GM12873 (cell line): ENCODE results near the gene PRICKLE4.

Experiments used
- CTCF ChIP-seq: IDR thresholded peaks from 2 replicates; pipeline ENCODE4 v1.5.1; 2012; ENCODE audit warnings: low read depth, mild to moderate bottlenecking, moderate library complexity, low read length, control low read depth; ENCODE audit not compliant: insufficient read depth; ENCODE audit errors: missing control alignments

Gene PRICKLE4

DNA sequence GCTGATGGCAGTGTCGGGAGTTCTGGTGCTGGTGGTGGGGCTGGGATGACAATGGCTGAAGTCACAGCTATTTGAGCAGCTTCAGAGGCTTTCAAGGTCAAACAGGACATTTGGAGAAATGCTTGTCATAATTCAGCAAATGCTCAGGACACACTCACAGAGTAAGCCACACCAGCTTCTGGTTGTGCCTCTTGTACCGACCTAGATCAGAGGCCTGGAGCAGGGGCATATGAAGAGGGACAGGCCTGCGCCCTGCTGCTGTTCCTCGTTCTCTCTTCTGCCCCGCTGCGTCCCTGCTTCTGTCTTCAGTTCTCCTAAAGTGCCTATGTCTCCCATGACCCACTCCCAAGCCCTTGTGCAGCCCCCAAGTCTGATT is 32.5 kb upstream of the PRICKLE4 start:
- no peak for TF ChIP-seq CTCF

GRCh38 chr6:41748542-41748941 is 32.0 kb upstream of the PRICKLE4 start:
- no peak for TF ChIP-seq CTCF

DNA sequence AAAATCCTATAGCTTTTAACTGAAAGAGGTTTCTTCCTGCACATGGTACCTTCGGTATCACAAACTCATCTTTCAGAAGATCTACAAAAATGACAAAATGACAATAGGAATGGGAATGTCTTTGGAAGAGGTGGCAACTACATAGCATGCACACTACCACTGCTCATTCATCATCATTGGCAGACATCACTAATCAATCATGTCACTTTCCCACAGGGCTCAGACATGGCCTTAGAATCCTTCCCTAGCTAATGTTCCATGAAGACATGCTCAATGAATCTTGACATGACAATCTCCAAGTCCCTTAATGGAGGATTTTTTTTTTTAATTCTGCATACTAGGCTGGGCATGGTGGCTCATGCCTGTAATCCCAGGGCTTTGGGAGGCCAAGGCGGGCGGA is 30.2 kb upstream of the PRICKLE4 start:
- TF ChIP-seq CTCF: no peak

DNA sequence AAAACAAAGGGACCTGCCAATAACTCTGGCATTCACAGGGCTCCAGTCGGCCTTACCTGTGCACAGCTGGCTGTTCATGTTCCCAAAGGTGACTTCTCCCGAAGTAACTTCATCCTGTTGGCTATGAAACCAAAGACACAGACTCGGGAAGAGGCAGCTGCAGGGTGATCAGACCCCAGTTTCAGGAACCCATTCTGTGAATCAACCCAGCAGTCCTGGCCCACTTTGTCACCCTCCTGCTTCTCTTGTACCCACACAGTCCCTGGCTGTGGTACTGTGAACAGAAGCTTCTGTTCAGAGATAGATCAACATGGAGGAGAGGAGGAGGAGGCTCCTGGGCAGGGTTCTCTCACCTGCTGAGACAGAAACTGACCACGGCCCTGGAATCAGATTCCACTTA is 24.7 kb upstream of the PRICKLE4 start:
- TF ChIP-seq CTCF: no peak

GRCh38 chr6:41756354-41756753 is 24.2 kb upstream of the PRICKLE4 start:
- TF ChIP-seq CTCF: no peak

DNA sequence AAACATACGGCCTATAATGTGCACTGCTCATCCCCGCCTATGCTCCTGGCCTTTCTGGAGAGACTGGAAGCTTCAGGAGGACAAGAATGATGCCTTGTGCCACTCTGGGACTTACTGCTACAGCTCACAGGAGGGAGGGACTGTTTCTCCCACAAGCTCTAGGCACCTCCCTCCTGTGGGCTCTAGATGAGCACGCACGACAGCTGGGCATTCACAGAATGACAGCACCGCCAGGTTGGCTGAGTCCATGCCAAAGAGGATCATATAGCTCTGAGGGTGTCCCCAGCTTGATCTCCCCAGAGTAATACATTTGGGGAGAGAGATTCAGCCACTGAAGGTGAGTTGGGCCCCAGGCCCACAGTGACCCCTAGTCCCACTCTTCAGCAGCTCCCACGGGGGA is 23.3 kb upstream of the PRICKLE4 start:
- no peak for TF ChIP-seq CTCF

- no peak for TF ChIP-seq CTCF
Observed at GRCh38 chr6:41757931-41758640, 22.5 kb upstream of the PRICKLE4 start.
